Rectal smooth muscle tissue (tissue), 1 donor: Measurements from ENCODE around the gene DNAH14.
A peak's percentile ranks its signal among the peaks of the same experiment; 100 is the strongest.

Experiments
- H3K27ac ChIP-seq: one replicate; pipeline ENCODE4 v1.7.0; 2013; ENCODE audit warnings: low read depth, low read length, inconsistent platforms
- H3K27me3 ChIP-seq: one replicate; pipeline ENCODE4 v1.7.0; 2013; ENCODE audit warnings: low read length; ENCODE audit not compliant: control insufficient read depth, insufficient read depth
- H3K36me3 ChIP-seq: one replicate; pipeline ENCODE4 v1.7.0; 2013; ENCODE audit warnings: low read length; ENCODE audit not compliant: control insufficient read depth, insufficient read depth
- H3K4me1 ChIP-seq: one replicate; pipeline ENCODE4 v1.7.0; 2013; ENCODE audit warnings: low read length; ENCODE audit not compliant: control insufficient read depth, insufficient read depth
- H3K4me3 ChIP-seq: one replicate; pipeline ENCODE4 v1.7.0; 2013; ENCODE audit warnings: low read length
- H3K9ac ChIP-seq: one replicate; pipeline ENCODE4 v1.7.0; 2013; ENCODE audit warnings: low read length

Gene DNAH14

DNA sequence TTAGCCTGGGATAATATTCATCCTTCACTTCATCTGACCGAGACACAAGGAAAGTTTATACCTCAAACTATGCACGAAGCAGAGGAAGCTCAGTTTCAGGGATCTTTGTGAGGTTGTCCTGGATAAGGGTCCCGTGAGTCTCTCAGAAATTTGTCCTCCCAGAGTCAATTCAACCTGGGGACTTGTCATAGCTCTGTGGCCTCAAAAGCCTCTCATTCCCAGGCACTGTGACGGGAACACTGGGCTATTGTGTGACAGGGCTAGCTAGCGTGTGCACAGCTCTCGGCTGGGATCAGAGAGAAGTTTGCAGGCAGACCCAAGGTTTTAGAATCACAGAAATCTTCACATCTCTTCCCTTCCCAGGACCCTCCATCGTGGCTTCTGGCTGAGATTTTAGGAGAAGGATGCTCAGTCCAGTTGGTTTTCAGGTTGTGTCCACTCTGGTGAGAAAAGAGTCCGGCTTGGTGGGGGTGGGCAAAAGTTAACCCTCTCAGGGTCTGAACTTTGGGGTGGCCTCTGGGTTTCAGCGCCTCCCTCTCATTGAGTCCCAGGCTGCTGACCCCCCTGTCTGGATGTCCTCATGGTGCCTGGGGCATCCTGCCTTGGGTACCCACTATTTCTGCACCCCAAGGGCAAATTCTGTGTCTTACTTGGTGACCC is 518.8 kb downstream of the DNAH14 start:
- H3K4me3 ChIP-seq, result peak overlapping the region; percentile 14

More for the DNA sequence above, 518.8 kb downstream of the DNAH14 start:
- Histone ChIP-seq H3K27me3 (no peaks in the 10 kb centered on the region), H3K27ac (peak overlapping the region; percentile 99), H3K36me3 (no peaks in the 10 kb centered on the region), H3K4me1 (peaks cover 59% of the 10 kb centered on the region), H3K9ac (peak overlapping the region; percentile 41)
